ENCODE measurements around the gene ZBTB7B. TPM values are rescaled to one million over a fixed set of nuclear protein-coding genes. Genes with fewer than 3 reads are reported as not detected.

The ZBTB7B gene
- total RNA-seq, 2 experiments from 2014 or later, result 22.8 to 25.1 TPM

GRCh38 chr1:154970631-154971340 lies 31.8 kb upstream of the ZBTB7B start, which contains the start of gene SHC1:
TSS of gene SHC1 (minus strand) at chr1:154970747. CDS start at chr1:154970526, 221 bp downstream.
- TF ChIP-seq CTCF (IDR thresholded peaks at IDR 0.05), result no peak
- Histone ChIP-seq H3K27ac (ENCODE audit: low read depth in 1 of 2, low read length in 2 of 2) (peak within 1 kb of the TSS in 1 of 2 donors; percentile 34), H3K4me1 (ENCODE audit: insufficient read depth, low read length) (peaks cover 55% of the 10 kb centered on the region), H3K9me3 (ENCODE audit: control insufficient read depth in 1 of 2, insufficient read depth in 1 of 2, low read length in 2 of 2) (no peaks in the 10 kb centered on the region), H3K4me3 (ENCODE audit: low read length) (no peak within 1 kb of the TSS), H3K36me3 (ENCODE audit: insufficient read depth, low read length) (peaks cover 53% of the 10 kb centered on the region), H3K27me3 (ENCODE audit: control insufficient read depth in 1 of 2, insufficient read depth in 2 of 2, low read length in 2 of 2) (no peaks in the 10 kb centered on the region)
- Mint-ChIP-seq H3K27me3 (no peaks in the 10 kb centered on the region), H3K9me3 (no peaks in the 10 kb centered on the region), H3K27ac (peak within 1 kb of the TSS; percentile 70), H3K36me3 (ENCODE audit: low read depth) (peaks cover 47% of the 10 kb centered on the region), H3K4me1 (ENCODE audit: low read depth) (peaks cover 30% of the 10 kb centered on the region), H3K4me3 (peak within 1 kb of the TSS; percentile 55)
- ChIA-PET CTCF (interaction anchor here (0.9 to 10.7 kb wide), 5 partner anchors 8 to 91 kb away, joined by 3 to 71 read pairs (median 8); partner anchors contain the start of genes PMVK and PYGO2), POLR2A (interaction anchor here (1.1 to 2.4 kb wide), 7 partner anchors 9 to 43 kb away, joined by 3 to 9 read pairs (median 4); partner anchors contain the start of genes PBXIP1, PMVK and PYGO2)
- intact Hi-C loops (cut with DNase I, micrococcal nuclease), result no loop called here
- ATAC-seq (ENCODE audit: poor library complexity) (no peak), DNase-seq (peak in 5 of 14 experiments; percentile 27 to 65 (median 50))

GRCh38 chr1:154971341-154971998 lies 31.1 kb upstream of the ZBTB7B start:
- Mint-ChIP-seq H3K4me1 (ENCODE audit: low read depth) (peaks cover 30% of the 10 kb centered on the region), H3K9me3 (no peaks in the 10 kb centered on the region), H3K4me3 (peak overlapping the region; percentile 55), H3K27ac (peak overlapping the region; percentile 29), H3K36me3 (ENCODE audit: low read depth) (peaks cover 41% of the 10 kb centered on the region), H3K27me3 (no peaks in the 10 kb centered on the region)
- Histone ChIP-seq H3K9me3 (ENCODE audit: control insufficient read depth in 1 of 2, insufficient read depth in 1 of 2, low read length in 2 of 2) (no peaks in the 10 kb centered on the region), H3K4me1 (ENCODE audit: insufficient read depth, low read length) (peaks cover 61% of the 10 kb centered on the region), H3K4me3 (ENCODE audit: low read length) (no peak overlapping the region), H3K36me3 (ENCODE audit: insufficient read depth, low read length) (peaks cover 46% of the 10 kb centered on the region), H3K27ac (ENCODE audit: low read depth in 1 of 2, low read length in 2 of 2) (no peak overlapping the region), H3K27me3 (ENCODE audit: control insufficient read depth in 1 of 2, insufficient read depth in 2 of 2, low read length in 2 of 2) (no peaks in the 10 kb centered on the region)
- intact Hi-C loops (cut with DNase I, micrococcal nuclease), result no loop called here
- ATAC-seq (ENCODE audit: poor library complexity) (no peak), DNase-seq (no peak)
- TF ChIP-seq CTCF (IDR thresholded peaks at IDR 0.05), result no peak
- ChIA-PET POLR2A (interaction anchor here (1.1 to 5.6 kb wide), 8 partner anchors 10 to 45 kb away, joined by 3 to 46 read pairs (median 8); partner anchors contain the start of genes FLAD1, PBXIP1, PMVK and PYGO2), CTCF (interaction anchor here (0.9 to 10.7 kb wide), 8 partner anchors 9 to 90 kb away, joined by 3 to 71 read pairs (median 6); partner anchors contain the start of genes PMVK and PYGO2)

- Histone ChIP-seq H3K27me3 (ENCODE audit: control insufficient read depth in 1 of 2, insufficient read depth in 2 of 2, low read length in 2 of 2) (no peaks in the 10 kb centered on the region), H3K36me3 (ENCODE audit: insufficient read depth, low read length) (peaks cover 39% of the 10 kb centered on the region), H3K9me3 (ENCODE audit: control insufficient read depth in 1 of 2, insufficient read depth in 1 of 2, low read length in 2 of 2) (no peaks in the 10 kb centered on the region), H3K4me1 (ENCODE audit: insufficient read depth, low read length) (peaks cover 62% of the 10 kb centered on the region), H3K4me3 (ENCODE audit: low read length) (no peak overlapping the region), H3K27ac (ENCODE audit: low read depth in 1 of 2, low read length in 2 of 2) (no peak overlapping the region)
- Mint-ChIP-seq H3K27me3 (no peaks in the 10 kb centered on the region), H3K36me3 (ENCODE audit: low read depth) (peaks cover 34% of the 10 kb centered on the region), H3K4me3 (no peak overlapping the region), H3K9me3 (no peaks in the 10 kb centered on the region), H3K27ac (no peak overlapping the region), H3K4me1 (ENCODE audit: low read depth) (peaks cover 30% of the 10 kb centered on the region)
- intact Hi-C loops (cut with DNase I, micrococcal nuclease), result loop anchor here in 1 of 2 experiments (2.0 kb wide), 2 partner anchors 15 to 45 kb away; partner anchors contain the start of gene PBXIP1
- ChIA-PET POLR2A (interaction anchor here (1.1 to 5.6 kb wide), 4 partner anchors 11 to 44 kb away, joined by 3 to 46 read pairs (median 41); partner anchors contain the start of genes FLAD1 and PBXIP1), CTCF (interaction anchor here (1.4 to 10.7 kb wide), 5 partner anchors 10 to 89 kb away, joined by 3 to 71 read pairs (median 24); partner anchors contain the start of gene PYGO2)
- DNase-seq, result no peak
- ATAC-seq (ENCODE audit: poor library complexity), result no peak
- TF ChIP-seq CTCF (IDR thresholded peaks at IDR 0.05), result no peak
Observed at GRCh38 chr1:154972213-154972516, 30.4 kb upstream of the ZBTB7B start.

All from CD4-positive, alpha-beta T cell (primary cell).